ENCODE data around the gene TLE6. TPM values are rescaled to one million over a fixed set of nuclear protein-coding genes. Genes with fewer than 3 reads are reported as not detected.
A peak's percentile ranks its signal among the peaks of the same experiment; 100 is the strongest.

The TLE6 gene
- total and polyA plus RNA-seq, 2 of the 13 experiments (the other 11 are each of a cell fraction or from before 2014, with no cell fraction given) = 0.24 to 5.5 TPM

DNA sequence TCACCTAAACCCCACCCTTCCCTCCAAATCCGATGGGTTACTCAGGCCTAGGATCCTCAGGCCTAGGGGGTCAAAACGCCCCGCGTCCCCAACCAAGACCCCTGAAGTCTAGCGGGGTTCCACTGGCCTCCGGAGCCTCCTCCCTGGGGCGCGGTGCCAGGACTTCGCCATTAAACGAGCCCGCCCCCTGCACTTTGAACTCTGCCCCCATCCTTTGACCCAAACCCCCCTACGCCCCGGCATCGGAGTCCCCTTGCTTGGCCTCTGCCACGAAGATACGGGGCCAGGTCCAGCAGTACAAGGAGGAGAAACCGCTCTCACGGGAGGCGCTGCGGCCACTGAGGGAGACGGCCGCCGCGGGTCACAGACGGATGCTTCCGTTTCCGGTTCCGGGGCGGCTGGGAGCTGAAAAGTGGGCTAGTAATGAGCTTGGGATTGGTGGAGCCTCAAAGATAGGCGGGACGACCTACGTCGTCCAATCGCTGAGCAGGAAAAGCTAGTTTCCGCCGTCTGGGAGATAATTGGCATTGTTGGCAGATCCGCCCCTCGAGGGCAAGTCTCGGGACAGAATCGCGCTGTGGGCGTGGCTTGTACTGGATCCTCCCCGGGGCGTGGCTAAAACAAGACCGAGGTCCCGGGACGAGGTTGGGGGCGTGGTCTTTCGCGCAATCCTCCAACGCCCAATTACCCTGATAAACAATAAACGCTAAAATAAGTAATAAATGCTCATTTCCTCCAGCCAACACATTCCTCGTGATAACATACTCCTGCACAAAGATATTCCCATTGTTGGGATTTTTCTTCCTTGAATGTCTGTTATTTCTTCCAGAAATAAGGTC, 26.9 kb upstream of the TLE6 start (continued):
- TF ChIP-seq EP300 (IDR thresholded peaks at IDR 0.05; ENCODE audit: low read depth in 2 of 2, low read length in 2 of 2) (no peak), EP300 (CRISPR knock-in tag; IDR thresholded peaks at IDR 0.05; ENCODE audit: borderline replicate concordance) (0 out of 2 replicates have a peak, but pooled peaks have one; percentile 45), ZNF382 (CRISPR knock-in tag; IDR thresholded peaks at IDR 0.05; ENCODE audit: borderline replicate concordance) (no peak), AHR (CRISPR knock-in tag; IDR thresholded peaks at IDR 0.05) (peak; percentile 64; the same call in 1 of the 2 replicates), PTBP1 (IDR thresholded peaks at IDR 0.05; ENCODE audit: low read depth, low read length, poor library complexity, severe bottlenecking) (no peak), ZNF460 (CRISPR knock-in tag; IDR thresholded peaks at IDR 0.05; ENCODE audit: borderline replicate concordance) (no peak), HNRNPLL (IDR thresholded peaks at IDR 0.05; ENCODE audit: low read depth, low read length, poor library complexity, severe bottlenecking) (peak; percentile 58), ADNP (CRISPR knock-in tag; IDR thresholded peaks at IDR 0.05) (no peak), ETV5 (CRISPR knock-in tag; IDR thresholded peaks at IDR 0.05; ENCODE audit: borderline replicate concordance) (peak; percentile 81), ZNF619 (CRISPR knock-in tag; IDR thresholded peaks at IDR 0.05) (no peak), ZNF205 (CRISPR knock-in tag; IDR thresholded peaks at IDR 0.05) (no peak), MTA3 (CRISPR knock-in tag; IDR thresholded peaks at IDR 0.05) (no peak), DNMT1 (CRISPR knock-in tag; IDR thresholded peaks at IDR 0.05) (no peak), NR2F1 (CRISPR knock-in tag; IDR thresholded peaks at IDR 0.05) (peak in 1 of 2 experiments; percentile 72; a peak in 3 of 4 replicates), CAMTA2 (CRISPR knock-in tag; IDR thresholded peaks at IDR 0.05; ENCODE audit: borderline replicate concordance) (peak; percentile 67; the same call in 1 of the 2 replicates)
- TF ChIP-seq, protein P1, sequence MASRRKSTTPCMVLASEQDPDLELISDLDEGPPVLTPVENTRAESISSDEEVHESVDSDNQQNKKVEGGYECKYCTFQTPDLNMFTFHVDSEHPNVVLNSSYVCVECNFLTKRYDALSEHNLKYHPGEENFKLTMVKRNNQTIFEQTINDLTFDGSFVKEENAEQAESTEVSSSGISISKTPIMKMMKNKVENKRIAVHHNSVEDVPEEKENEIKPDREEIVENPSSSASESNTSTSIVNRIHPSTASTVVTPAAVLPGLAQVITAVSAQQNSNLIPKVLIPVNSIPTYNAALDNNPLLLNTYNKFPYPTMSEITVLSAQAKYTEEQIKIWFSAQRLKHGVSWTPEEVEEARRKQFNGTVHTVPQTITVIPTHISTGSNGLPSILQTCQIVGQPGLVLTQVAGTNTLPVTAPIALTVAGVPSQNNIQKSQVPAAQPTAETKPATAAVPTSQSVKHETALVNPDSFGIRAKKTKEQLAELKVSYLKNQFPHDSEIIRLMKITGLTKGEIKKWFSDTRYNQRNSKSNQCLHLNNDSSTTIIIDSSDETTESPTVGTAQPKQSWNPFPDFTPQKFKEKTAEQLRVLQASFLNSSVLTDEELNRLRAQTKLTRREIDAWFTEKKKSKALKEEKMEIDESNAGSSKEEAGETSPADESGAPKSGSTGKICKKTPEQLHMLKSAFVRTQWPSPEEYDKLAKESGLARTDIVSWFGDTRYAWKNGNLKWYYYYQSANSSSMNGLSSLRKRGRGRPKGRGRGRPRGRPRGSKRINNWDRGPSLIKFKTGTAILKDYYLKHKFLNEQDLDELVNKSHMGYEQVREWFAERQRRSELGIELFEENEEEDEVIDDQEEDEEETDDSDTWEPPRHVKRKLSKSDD (CRISPR knock-in tag; IDR thresholded peaks at IDR 0.05; ENCODE audit: low read depth) = no peak
- TF ChIP-seq, protein P2, sequence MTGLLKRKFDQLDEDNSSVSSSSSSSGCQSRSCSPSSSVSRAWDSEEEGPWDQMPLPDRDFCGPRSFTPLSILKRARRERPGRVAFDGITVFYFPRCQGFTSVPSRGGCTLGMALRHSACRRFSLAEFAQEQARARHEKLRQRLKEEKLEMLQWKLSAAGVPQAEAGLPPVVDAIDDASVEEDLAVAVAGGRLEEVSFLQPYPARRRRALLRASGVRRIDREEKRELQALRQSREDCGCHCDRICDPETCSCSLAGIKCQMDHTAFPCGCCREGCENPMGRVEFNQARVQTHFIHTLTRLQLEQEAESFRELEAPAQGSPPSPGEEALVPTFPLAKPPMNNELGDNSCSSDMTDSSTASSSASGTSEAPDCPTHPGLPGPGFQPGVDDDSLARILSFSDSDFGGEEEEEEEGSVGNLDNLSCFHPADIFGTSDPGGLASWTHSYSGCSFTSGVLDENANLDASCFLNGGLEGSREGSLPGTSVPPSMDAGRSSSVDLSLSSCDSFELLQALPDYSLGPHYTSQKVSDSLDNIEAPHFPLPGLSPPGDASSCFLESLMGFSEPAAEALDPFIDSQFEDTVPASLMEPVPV (CRISPR knock-in tag; IDR thresholded peaks at IDR 0.05) = no peak; the same call in 1 of the 2 replicates
- TF ChIP-seq, protein P3, sequence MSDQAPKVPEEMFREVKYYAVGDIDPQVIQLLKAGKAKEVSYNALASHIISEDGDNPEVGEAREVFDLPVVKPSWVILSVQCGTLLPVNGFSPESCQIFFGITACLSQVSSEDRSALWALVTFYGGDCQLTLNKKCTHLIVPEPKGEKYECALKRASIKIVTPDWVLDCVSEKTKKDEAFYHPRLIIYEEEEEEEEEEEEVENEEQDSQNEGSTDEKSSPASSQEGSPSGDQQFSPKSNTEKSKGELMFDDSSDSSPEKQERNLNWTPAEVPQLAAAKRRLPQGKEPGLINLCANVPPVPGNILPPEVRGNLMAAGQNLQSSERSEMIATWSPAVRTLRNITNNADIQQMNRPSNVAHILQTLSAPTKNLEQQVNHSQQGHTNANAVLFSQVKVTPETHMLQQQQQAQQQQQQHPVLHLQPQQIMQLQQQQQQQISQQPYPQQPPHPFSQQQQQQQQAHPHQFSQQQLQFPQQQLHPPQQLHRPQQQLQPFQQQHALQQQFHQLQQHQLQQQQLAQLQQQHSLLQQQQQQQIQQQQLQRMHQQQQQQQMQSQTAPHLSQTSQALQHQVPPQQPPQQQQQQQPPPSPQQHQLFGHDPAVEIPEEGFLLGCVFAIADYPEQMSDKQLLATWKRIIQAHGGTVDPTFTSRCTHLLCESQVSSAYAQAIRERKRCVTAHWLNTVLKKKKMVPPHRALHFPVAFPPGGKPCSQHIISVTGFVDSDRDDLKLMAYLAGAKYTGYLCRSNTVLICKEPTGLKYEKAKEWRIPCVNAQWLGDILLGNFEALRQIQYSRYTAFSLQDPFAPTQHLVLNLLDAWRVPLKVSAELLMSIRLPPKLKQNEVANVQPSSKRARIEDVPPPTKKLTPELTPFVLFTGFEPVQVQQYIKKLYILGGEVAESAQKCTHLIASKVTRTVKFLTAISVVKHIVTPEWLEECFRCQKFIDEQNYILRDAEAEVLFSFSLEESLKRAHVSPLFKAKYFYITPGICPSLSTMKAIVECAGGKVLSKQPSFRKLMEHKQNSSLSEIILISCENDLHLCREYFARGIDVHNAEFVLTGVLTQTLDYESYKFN (CRISPR knock-in tag; conservative IDR thresholded peaks at IDR 0.05) = peak; percentile 65
- TF ChIP-seq, protein P4, sequence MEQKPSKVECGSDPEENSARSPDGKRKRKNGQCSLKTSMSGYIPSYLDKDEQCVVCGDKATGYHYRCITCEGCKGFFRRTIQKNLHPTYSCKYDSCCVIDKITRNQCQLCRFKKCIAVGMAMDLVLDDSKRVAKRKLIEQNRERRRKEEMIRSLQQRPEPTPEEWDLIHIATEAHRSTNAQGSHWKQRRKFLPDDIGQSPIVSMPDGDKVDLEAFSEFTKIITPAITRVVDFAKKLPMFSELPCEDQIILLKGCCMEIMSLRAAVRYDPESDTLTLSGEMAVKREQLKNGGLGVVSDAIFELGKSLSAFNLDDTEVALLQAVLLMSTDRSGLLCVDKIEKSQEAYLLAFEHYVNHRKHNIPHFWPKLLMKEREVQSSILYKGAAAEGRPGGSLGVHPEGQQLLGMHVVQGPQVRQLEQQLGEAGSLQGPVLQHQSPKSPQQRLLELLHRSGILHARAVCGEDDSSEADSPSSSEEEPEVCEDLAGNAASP (CRISPR knock-in tag; IDR thresholded peaks at IDR 0.05; ENCODE audit: borderline replicate concordance) = no peak

Data from HepG2 (cell line).